GM18502 (cell line): ENCODE results near the gene PLEKHF1.
"Not testable (repeated sequence)": the region's sequence is repeated elsewhere in the genome, so short reads cannot be mapped to it uniquely, and the experiment has no call there.

Experiments used
- ATAC-seq: cut with Tn5 transposase; IDR thresholded peaks from one replicate; pipeline ENCODE4 v1.9.1; 2021; ENCODE audit warnings: mild to moderate bottlenecking; ENCODE audit not compliant: unreplicated experiment, poor library complexity

Gene PLEKHF1

DNA sequence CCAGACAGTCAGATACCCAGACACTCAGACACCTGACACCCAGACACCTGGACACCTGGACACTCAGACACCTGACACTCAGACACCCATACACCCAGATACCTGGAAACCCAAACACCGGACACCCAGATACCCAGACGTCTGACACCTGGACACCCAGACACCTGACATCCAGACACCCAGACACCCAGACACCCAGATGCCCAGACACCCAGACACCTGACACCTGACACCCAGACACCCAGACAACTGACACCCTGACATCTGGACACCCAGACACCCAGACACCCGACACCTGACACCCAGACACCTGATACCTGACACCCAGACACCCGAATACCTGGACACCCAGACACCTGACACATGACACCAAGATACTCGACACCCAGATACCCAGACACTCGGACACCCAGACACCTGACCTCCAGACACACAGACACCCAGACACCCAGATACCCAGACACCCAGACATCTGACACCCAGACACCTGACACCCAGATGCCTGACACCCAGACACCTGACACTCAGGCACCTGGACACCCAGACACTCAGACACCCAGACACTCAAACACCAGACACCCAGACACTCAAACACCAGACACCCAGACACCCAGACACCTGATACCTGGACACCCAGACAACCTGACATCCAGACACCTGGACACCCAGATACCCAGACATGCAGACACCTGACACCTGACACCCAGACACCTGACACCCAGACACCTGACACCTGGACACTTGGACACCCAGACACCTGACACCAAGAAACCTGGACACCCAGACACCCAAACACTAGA, 30.7 kb downstream of the PLEKHF1 start:
- no peak for ATAC-seq

DNA sequence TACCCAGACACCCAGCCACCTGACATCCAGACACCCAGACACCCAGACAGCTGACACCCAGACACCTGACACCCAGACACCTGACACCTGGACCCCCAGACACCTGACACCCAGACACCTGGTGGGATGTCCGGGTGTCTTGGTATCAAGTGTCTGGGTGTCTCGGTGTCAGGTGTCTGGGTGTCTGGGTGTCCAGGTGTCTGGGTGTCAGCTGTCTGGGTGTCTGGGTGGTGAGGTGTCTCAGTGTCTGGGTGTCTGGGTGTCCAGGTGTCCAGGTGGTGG, 31.2 kb downstream of the PLEKHF1 start:
- no peak for ATAC-seq

DNA sequence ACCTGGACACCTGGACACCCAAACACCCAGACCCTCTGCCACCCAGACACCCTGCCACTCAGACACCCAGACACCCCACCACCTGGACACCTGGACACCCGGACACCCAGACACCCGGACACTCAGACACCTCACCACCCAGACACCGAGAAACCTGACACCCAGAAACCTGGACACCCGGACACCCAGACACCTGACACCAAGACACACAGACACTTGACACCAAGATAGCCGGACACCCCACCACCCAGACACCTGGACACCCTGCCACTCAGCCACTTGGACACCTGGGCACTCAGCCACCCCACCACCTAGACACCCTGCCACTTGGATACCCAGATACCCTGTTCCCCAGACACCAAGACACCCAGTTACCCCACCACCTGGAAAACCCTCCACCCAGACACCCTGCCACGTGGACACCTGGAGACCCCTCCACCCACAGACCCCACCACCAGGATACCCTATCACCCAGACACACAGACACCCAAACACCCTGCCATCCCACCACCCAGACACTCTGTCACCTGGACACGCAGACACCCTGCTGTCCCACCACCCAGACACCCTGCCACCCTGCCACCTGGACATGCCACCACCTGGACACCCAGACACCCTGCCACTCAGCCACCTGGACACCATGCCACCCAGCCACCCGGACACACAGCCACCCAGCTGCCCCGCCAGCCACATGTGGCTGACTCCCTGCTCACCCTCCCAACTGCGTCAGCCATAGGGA, 32.4 kb downstream of the PLEKHF1 start:
- ATAC-seq, result no peak

DNA sequence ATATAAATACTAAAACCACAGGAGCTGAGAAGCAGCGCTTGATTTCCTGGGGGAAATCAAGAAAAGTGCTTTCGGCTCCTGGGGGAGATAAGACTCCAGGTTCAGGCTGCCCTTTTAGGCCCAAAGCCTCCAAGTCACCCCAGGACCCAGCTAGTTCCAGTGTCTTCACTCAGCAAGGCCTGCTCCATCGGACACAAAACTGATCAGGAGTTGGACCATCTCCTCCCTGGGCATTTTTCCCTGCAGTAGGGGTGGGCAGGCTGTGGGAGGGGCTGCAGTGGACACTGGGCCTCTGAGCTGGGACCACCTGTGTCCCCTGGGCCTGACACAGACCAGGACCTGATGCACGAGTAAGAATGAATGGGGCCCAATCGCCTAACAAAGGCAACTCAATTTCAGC, 34.6 kb downstream of the PLEKHF1 start:
- no peak for ATAC-seq

DNA sequence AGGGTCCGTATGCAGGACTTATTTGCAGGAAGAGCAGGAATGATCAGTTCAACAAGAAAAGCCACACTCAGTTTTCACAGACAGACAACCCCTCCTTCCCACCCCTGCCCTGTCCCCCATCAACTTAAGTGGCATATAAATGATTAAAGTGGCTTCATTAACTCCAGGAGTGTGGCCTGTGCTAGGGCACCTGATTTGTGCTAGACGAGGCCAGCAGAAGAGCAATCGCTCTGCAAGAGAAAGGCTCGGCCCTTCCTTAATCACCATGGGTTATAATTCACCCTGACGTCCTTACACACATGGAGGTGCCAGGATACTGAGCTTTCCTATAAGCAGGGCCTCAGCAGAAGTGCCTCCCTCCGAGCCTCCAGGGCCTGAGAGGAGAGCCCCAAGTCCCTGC, 35.2 kb downstream of the PLEKHF1 start:
- no peak for ATAC-seq

DNA sequence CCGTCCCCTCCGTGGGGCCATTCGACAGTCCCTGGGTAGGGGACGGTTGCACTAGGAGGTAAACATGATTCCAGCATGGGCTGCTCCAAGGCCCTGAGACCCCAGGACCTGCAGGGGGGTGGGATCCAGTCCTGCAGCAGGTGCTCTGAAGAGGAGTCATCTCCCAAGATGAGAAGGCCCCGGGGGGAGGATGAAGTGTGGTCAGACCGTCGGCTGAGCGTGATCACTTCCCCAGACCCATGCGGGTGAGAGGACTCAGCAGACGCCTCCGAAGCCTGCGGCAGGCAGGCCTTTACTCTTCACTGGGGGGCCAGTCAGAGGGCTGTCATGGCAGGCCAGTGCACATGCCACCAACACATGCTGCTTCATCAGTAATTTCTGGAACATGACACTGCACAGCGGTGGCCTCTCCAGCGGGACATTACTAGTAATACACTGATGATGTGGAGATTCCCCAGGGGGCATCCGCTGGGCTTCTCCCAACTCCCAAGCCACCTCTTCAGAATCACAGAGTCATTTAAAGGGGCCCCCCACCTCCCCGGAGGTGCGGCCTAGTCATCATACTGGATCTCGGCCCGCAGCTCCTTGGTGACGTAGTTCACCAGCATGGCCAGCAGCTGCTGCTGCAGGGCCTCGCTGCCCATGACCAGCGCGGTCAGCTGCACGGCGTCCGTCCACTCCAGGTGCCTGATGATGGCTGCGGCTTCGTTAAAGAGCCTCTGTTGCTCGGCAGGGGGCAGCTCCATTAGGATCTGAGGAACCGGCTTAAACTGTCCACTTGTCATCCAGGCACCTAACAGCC, 37.1 kb downstream of the PLEKHF1 start:
- ATAC-seq, result no peak

DNA sequence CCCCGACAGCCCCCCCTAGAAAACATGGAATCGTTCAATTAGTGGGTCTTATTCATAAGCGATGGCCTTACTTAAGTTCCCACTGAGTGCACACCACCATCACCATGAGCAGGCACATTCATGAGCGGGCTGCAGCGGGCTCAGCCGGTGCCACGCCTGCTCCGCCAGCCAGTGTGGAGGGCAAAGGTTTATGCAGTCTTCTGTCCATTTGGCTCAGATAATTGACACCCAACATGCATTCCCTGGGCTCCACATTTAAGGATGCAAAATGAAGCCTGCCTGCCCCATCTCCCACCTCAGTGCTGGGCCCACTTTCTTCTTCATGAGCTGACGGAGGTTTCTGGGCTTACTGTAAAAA, 37.7 kb downstream of the PLEKHF1 start:
- ATAC-seq, result no peak

DNA sequence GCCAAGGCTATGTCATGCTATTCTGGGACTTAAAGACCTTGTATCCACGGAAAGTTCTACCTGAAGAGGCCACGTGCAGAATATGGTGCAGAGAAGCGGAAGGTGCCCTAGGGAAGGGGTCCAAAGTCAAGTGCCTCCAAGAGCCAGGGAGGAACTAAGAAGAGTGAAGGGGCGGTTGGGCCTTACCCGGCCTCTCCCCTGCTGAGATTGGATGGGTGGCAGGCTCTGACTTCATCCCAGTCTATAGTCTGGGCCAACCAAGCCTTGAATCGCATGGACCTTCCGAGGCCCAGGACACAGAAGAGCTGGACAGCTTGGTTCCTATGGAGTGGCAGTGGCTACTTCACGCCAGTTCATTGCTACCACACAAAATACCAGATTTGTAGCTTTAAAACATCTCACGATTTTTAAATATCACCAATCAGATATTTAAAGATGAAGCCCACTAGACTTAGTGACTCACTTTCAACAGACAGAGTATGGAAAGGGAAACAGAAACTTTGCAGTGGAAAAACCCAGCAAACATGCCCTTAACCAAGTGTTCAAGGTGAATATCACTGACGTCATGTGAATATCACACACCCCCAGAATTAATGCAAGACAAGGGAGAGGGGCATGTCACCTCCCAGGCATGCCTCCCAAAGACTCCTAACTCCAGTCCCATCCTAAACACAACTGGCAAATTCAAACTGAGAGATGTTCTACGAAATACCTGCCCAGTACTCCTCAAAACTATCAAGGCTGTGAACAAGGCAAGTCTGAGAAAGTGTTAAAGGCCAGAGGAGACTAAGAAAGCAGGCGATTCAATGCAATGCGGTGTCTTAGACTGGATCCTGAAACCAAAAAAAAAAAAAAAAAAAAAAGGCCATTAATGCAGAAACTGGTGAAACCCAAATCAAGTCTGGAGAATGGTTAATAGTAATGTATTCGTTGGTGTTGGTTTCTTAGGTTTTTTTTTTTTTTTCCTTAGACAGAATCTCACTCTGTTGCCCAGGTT, 39.6 kb downstream of the PLEKHF1 start:
- peak; percentile 71 for ATAC-seq

DNA sequence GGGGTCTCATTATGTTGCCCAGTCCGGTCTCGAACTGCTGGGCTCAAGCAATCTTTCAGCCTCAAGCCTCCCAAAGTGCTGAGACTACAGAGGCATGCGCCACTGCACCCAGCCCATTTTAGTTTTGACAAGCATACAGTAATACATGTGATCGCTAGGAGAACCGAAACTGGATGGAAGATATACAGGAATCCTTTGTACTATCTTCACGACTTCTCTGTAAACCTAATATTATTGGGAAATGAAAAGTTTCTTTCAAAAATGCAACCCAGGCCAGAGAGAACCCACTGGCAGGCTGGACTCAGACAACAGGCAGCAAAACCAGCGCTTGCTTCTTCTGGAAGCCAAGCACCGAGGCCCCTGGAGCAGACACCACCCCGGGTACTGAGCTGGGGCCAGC, 40.4 kb downstream of the PLEKHF1 start:
- ATAC-seq, result no peak

DNA sequence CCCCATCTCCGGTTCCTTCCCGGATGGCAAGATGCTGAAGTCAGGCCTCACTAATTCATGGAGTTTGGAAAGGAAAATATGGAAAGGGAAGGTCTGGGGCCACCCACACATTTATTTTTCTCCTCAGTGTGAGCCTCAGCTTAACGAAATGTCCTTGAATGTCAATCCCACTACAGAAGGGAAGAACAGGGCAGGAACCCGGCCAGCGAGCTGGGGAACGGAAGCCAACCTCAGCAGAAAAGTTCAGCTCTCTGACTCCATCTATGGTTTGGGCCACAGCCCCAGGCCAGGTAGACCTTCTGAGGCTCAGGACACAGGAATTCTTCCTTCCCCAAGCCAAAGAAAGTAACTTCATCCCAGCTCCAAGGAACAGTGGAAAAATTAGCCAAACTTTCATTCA, 41.4 kb downstream of the PLEKHF1 start:
- ATAC-seq, result no peak

DNA sequence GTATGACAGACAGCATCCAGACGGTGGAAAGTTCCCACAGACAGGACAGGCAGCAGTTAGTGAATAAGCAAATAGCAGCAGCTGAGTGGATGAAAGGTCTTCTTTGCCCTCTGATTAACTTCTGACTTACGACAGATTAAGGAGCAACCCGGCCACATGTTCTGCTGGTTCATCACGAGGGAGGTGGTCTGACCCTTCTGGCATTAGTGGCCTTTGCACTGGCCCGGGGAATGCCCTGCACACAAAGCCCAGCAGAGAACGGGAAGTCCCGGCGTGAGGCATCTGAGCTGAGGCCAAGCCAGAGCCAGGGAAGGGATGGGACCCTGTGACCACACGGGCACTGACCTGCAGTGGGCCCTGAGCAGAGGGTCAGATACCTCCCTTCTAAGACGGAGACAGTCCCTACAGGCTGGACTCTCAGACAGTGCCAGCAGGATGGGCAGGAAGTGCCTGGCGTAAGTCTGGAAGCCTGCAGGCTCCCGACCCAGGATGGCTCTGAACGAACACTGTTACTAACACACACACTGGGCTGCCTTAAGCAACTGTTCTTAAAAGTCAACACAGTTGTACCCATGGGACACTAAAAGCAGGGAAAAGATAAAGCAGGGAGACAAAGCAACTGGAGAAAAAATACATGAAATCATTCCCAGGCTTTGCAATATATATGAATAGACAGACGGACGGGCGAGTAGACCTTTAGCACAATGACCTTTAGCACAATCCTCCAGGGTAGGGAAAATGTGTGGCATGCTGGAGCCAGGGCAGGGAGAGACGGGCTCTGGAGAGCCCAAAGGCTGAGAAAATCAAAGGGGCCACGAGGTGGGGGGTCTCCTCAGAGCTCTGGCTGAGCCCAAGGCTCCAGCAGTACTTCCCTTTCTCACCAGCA, 43.5 kb downstream of the PLEKHF1 start:
- no peak for ATAC-seq

DNA sequence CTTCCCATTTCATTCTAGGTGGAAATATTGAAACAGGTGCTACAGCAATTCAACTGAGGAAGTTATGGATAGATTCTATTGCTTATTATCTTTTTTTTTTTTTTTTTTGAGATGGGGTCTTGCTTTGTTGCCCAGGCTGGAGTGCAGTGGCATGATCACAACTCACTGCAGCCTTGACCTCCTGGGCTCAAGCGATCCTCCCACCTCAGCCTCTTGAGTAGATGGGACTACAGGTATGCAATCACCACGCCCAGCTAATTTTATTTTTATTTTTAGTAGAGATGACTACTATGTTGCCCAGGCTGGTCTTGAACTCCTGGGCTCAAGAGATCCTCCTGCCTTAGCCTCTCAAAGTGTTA, 44.2 kb downstream of the PLEKHF1 start:
- not testable (repeated sequence) for ATAC-seq

DNA sequence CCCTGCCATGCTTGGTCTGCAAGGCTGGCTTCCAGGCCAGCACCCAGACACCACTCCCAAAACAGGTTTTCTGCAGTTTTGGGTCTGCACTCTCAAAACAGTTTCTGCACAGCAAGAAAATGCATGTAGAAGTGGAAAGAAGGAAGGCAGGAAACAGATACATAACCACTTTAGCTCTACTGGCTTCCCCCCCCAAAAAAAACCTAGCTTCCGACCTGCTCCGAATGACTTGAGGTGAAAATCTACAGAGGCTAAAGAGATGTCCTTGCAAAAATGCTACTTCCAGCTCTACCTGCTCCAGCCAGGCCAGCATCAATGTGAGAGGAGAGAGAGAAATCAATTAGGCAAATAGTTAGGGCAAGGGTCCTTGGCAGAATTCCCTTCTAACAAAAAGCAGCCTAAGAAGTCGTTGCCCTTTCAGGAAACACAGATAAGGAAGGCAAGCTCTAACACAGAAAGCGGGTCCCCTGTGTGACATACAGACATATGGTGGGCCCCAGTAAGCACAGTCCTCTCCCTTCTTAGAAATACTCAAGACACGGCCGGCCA, 46.4 kb downstream of the PLEKHF1 start:
- no peak for ATAC-seq

DNA sequence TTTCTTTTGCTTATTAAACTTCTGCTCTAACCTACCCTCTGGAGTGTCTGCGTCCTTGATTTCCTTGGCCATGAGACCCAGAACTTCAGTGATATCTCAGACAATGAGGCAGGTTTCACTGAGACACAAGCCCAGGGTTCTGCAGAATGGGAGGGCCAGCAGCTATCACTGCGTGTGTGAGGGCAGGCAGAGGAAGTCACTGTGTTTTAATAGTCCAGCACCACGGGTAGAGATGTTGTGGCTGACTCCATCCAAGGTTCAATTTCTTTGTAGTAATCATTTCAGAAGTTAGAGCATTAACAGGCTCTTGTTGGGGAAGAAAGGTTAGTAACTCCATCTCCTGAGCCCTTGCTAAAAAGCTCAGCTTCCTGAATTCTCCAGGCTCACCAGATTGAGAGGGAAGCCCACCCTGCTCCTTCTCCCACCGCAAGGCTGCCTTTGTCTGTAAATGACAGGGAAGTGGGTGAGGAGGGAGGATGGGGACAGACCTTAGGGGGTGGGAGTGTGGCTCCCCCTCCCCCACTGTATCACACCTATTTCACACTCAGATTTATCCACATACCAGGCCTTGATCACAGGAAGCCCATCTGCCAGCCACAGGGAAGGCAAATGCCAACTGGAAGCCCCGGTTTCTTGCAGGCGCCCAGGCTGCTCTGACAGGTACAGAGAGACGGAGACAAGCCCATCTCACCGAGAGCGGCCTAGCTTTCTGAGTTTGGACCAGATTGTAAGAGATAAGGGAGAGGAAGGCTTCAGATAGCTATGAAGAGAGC, 47.7 kb downstream of the PLEKHF1 start:
- no peak for ATAC-seq

DNA sequence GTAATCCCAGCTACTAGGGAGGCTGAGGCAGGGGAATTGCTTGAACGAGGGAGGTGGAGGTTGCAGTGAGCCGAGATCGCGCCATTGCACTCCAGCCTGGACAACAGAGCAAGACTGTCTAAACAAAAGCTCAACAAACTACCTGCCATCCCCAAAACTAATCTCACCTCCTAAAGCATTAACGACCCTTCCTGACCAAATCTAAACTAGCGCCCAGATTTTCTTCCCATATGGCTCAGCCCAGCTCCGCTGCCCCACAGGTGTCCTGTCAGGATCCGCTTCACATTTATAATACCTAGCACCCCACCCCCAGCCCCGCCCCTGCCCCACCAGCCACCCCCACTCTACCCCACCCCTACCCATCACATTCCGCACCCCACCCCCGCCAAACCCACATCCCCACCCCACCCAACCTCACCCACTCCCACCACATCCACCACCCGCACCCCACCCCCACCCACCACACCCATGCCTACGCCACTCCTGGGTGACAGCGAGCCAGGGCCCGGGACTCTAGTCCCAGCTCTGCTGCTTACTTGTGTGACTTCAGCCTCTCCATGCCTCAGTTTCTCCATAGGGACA, 49.2 kb downstream of the PLEKHF1 start:
- peak; percentile 34 for ATAC-seq

DNA sequence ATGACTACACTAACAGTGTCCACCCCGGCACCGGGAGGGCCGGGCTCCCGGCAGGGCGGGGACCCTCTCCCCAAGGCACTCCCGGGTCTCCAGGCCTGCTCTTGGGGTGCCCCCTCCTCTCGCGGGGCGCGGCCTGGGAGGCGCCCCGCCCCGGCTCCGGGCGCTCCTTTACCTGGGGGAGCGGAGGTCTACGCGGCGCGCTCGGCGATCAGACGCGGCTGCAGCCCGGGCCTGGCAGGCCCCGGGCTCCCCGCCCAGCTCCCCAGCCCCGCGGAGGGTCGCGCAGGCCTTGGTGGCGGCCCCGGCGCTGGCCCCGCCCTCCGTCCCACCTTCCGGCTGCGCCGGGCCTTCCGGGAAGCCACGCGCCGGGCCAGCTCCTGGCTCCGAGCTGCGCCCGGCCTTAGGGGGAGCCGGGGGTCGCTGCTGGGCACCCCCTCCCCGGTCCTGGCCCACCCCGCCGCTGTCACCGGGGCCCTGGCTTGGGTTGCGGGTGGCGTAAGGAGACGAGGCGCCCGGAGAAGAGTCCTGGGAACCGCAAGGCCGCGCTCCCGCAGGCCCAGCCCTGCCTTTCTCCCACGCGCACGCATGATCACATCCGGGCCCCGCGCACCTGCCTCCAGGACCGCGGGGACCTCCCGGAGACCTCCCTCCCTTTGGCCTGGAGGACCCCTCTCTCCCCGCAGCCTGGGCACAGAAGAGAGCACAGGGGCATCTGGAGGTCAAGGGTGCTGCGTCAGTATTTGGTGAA, 49.9 kb downstream of the PLEKHF1 start, which contains the start of gene C19orf12:
Gene C19orf12 (minus strand): TSS at position 309 of the 748 bp plus-strand sequence. CDS start 6,848 bp downstream, outside the sequence.
- peak; percentile 80 for ATAC-seq
